GM21825 (cell line): ENCODE measurements around the gene ADAMTSL3.
"Not testable (repeated sequence)": the region's sequence is repeated elsewhere in the genome, so short reads cannot be mapped to it uniquely, and the experiment has no call there.

Experiments used
- ATAC-seq: cut with Tn5 transposase; IDR thresholded peaks from one replicate; pipeline ENCODE4 v1.9.1; 2021; ENCODE audit warnings: mild to moderate bottlenecking, moderate library complexity; ENCODE audit not compliant: unreplicated experiment

The ADAMTSL3 gene

GRCh38 chr15:84006421-84006820 is 352.5 kb downstream of the ADAMTSL3 start:
- ATAC-seq = no peak

- no peak for ATAC-seq
Measured at GRCh38 chr15:84009616-84010015, 355.7 kb downstream of the ADAMTSL3 start.

- ATAC-seq = no peak
Measured at GRCh38 chr15:84010246-84010645, 356.3 kb downstream of the ADAMTSL3 start.

GRCh38 chr15:84016371-84016770 is 362.4 kb downstream of the ADAMTSL3 start:
- no peak for ATAC-seq

GRCh38 chr15:84022516-84022915 is 368.6 kb downstream of the ADAMTSL3 start:
- ATAC-seq = no peak

- ATAC-seq = no peak
Measured at GRCh38 chr15:84023636-84024035, 369.7 kb downstream of the ADAMTSL3 start.

GRCh38 chr15:84033793-84034553 is 380.1 kb downstream of the ADAMTSL3 start:
- no peak for ATAC-seq

GRCh38 chr15:84034578-84035398 is 380.9 kb downstream of the ADAMTSL3 start:
- ATAC-seq = no peak

- ATAC-seq = no peak
Measured at GRCh38 chr15:84035399-84035766, 381.5 kb downstream of the ADAMTSL3 start.

GRCh38 chr15:84037301-84037700 is 383.4 kb downstream of the ADAMTSL3 start:
- ATAC-seq = no peak

GRCh38 chr15:84042434-84043056 is 388.6 kb downstream of the ADAMTSL3 start:
- ATAC-seq = not testable (repeated sequence)

- no peak for ATAC-seq
Measured at GRCh38 chr15:84046064-84046637, 392.2 kb downstream of the ADAMTSL3 start.

- ATAC-seq = not testable (repeated sequence)
Measured at GRCh38 chr15:84049480-84049879, 395.6 kb downstream of the ADAMTSL3 start.

- ATAC-seq = no peak
Measured at GRCh38 chr15:84050076-84050475, 396.2 kb downstream of the ADAMTSL3 start.

- ATAC-seq = not testable (repeated sequence)
Measured at GRCh38 chr15:84051146-84051545, 397.2 kb downstream of the ADAMTSL3 start.

GRCh38 chr15:84054544-84054943 is 400.6 kb downstream of the ADAMTSL3 start:
- ATAC-seq = not testable (repeated sequence)

- no peak for ATAC-seq
Measured at GRCh38 chr15:84057714-84058331, 403.9 kb downstream of the ADAMTSL3 start.

- ATAC-seq = not testable (repeated sequence)
Measured at GRCh38 chr15:84063674-84064073, 409.8 kb downstream of the ADAMTSL3 start.

- ATAC-seq = not testable (repeated sequence)
Measured at GRCh38 chr15:84068674-84069073, 414.8 kb downstream of the ADAMTSL3 start.

- ATAC-seq = not testable (repeated sequence)
Measured at GRCh38 chr15:84078038-84078437, 424.1 kb downstream of the ADAMTSL3 start.
